DND-41 (cell line): Measurements from ENCODE around the gene TWIST2.

ENCODE experiments used
- CTCF ChIP-seq: IDR thresholded peaks from 2 replicates; pipeline ENCODE4 v1.5.1; 2012; ENCODE audit warnings: borderline replicate concordance, low read length, moderate library complexity, mild to moderate bottlenecking; ENCODE audit not compliant: poor library complexity, severe bottlenecking; ENCODE audit errors: extremely low read depth
- EZH2 ChIP-seq: IDR thresholded peaks from 3 replicates; pipeline ENCODE4 v1.6.1; 2012; ENCODE audit warnings: borderline replicate concordance, low read depth, mild to moderate bottlenecking, moderate library complexity, low read length, inconsistent platforms; ENCODE audit not compliant: severe bottlenecking

- TF ChIP-seq CTCF, result no peak
- no peak for TF ChIP-seq EZH2
These were observed 24.1 kb downstream of the TWIST2 start for GRCh38 chr2:238872026-238872425.
